Measurements from ENCODE around the gene PFKFB4. TPM values are rescaled to one million over a fixed set of nuclear protein-coding genes. Genes with fewer than 3 reads are reported as not detected.

The PFKFB4 gene
- total RNA-seq, 4 donors from 2014 or later, result 14.0 to 131 (median 74.5) TPM

DNA sequence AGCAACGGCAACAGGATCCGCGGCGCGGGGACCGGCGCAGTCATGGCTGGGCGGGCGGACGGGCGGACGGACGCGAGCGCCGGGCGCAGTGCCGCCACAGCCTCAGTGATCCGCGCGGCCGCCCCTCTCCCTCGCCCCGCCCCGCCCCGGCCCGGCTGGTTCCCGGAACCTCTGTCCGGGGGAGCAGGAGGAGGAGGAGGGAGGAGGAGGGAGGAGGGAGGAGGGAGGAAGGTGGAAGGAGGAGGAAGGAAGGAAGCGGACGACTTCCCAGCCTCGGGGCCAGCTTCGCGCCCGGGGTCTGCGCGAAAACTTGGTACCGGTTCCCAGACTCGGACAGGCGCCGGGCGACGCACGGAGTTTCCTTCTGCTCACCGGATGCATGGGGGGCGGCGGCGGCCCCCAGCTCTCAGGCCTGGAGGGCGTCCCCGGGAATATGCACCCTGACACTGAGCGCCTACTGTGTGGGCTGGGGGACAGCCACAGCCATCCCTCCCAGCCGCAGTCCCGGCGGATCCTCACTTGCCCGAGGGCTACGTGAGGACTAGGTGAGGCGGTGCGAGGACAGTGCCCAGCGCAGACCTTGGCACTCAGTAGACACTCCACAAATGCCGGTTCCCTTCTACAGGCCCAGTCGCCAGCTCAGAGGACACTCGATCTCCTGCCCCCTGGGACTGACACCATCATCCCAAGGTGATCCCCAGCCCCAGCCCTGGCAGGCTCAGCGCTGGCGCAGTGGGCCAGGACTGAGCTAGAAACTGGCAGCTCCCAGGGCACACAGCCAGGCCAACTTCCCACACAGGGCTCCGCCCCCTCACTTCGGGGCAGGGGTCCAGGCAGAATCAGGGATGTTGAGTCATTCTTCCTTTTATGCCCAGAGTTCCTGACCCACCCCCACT is 52.3 kb downstream of the PFKFB4 start, which contains the start of gene SHISA5:
TSS of gene SHISA5 (minus strand) at position 124 of the 896 bp plus-strand sequence. CDS start at position 44, 80 bp downstream.
- Histone ChIP-seq H3K36me3 (no peaks in the 10 kb centered on the region), H3K27ac (peak within 1 kb of the TSS; percentile 83 to 94 (median 88)), H3K4me3 (peak within 1 kb of the TSS; percentile 75 to 94 (median 86)), H3K27me3 (no peaks in the 10 kb centered on the region), H3K9me3 (no peaks in the 10 kb centered on the region), H3K4me1 (peaks cover 0 to 12% (median 7%) of the 10 kb centered on the region in 4 donors)
- TF ChIP-seq, protein P1, sequence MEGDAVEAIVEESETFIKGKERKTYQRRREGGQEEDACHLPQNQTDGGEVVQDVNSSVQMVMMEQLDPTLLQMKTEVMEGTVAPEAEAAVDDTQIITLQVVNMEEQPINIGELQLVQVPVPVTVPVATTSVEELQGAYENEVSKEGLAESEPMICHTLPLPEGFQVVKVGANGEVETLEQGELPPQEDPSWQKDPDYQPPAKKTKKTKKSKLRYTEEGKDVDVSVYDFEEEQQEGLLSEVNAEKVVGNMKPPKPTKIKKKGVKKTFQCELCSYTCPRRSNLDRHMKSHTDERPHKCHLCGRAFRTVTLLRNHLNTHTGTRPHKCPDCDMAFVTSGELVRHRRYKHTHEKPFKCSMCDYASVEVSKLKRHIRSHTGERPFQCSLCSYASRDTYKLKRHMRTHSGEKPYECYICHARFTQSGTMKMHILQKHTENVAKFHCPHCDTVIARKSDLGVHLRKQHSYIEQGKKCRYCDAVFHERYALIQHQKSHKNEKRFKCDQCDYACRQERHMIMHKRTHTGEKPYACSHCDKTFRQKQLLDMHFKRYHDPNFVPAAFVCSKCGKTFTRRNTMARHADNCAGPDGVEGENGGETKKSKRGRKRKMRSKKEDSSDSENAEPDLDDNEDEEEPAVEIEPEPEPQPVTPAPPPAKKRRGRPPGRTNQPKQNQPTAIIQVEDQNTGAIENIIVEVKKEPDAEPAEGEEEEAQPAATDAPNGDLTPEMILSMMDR (IDR thresholded peaks at IDR 0.05), result no peak
- peak in 1 of 2 donors; percentile 9 for TF ChIP-seq POLR2A (IDR thresholded peaks at IDR 0.05)
- DNase-seq, result peak; percentile 59 to 85 (median 81)

DNA sequence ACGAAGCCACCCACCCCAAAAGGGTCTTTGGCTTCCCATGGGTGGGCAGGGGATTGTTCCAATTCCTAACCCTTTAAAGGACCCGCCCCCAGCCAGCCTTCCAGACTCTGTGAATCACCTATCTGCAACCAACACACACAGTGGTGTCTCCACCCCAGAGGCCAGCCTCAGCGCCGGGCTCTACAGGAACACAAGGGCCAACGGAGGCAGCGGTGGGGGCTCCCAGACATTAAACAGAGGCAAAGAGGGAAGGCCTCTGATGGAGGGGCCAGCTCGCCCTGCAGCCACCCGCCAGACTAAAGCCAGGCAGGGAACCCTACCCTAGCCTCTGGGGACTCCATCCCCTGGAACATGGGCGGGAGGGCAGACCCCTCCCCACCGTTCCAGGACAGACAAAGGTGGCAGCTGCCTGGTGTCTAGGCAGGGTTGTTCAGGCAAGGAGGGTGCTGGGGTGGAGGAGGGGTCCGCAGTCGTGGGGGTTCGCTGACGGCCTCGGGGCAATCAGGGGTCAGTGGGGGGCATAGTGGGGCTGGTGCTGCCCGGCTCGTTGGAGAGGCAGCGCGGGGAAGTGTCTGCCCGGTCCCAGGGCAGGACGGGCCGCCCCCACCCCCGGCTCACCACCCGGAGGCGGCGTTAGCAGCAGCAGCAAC is 53.1 kb downstream of the PFKFB4 start:
- peak overlapping the region; percentile 83 to 94 (median 88) for H3K27ac ChIP-seq
- peak in 2 of 3 donors; percentile 42 to 66 for DNase-seq
- H3K4me3 ChIP-seq, result peak overlapping the region; percentile 75 to 94 (median 86)
- peaks cover 0 to 5% (median 0%) of the 10 kb centered on the region in 3 donors for H3K36me3 ChIP-seq
- TF ChIP-seq, protein P1 (IDR thresholded peaks at IDR 0.05), result no peak
- no peak for TF ChIP-seq POLR2A (IDR thresholded peaks at IDR 0.05)
- H3K4me1 ChIP-seq, result peaks cover 0 to 12% (median 7%) of the 10 kb centered on the region in 4 donors
- no peaks in the 10 kb centered on the region for H3K9me3 ChIP-seq
- H3K27me3 ChIP-seq, result no peaks in the 10 kb centered on the region

DNA sequence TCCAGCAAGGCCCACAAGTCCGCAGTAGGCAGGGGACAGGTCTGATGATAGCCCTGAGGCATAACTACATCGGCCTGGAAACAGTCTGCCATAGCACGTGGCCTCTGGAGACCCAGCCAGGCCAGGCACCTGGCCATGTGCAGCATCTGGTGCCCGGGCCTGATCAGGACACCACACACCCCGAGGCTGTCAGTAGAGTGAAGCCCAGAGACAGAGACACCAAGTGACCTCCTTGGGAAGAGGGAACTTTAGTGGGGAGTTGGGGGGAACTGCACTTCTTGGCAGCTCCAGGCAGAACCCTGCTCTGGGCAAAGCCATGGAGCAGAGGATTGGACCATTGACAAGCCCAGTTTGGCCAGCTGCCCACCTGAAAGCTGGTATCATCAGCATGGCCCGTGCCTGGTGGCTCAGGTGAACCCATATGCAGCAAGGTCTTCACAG is 53.9 kb downstream of the PFKFB4 start:
- Histone ChIP-seq H3K4me1 (peaks cover 0 to 12% (median 7%) of the 10 kb centered on the region in 4 donors), H3K27me3 (no peaks in the 10 kb centered on the region), H3K9me3 (no peaks in the 10 kb centered on the region), H3K27ac (peak overlapping the region; percentile 83 to 94 (median 88)), H3K4me3 (peak overlapping the region in 1 of 4 donors; percentile 94), H3K36me3 (peaks cover 0 to 6% (median 0%) of the 10 kb centered on the region in 3 donors)
- TF ChIP-seq, protein P1 (IDR thresholded peaks at IDR 0.05), result no peak
- no peak for TF ChIP-seq POLR2A (IDR thresholded peaks at IDR 0.05)
- no peak for DNase-seq

DNA sequence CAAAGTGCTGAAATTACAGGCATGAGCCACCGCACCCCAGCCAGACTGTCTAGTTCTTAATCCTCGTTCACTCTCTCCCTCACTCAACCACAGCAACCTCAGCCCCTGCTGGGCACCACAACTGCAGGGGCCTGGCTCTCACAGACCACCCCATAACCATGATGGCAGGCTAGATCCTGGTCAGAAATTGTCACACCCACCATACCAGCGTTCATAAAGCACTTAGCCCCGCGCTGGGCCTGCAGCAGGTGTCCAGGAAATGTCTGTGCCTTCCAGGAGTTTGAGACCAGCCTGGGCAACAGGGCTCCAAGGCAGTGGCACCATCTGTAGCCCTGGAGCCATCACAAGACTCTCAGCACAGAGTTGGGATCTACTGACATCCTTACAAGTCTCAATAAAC is 54.5 kb downstream of the PFKFB4 start:
- DNase-seq, result no peak
- no peak overlapping the region for H3K4me3 ChIP-seq
- no peak for TF ChIP-seq POLR2A (IDR thresholded peaks at IDR 0.05)
- TF ChIP-seq, protein P1 (IDR thresholded peaks at IDR 0.05), result no peak
- peak overlapping the region in 1 of 4 donors; percentile 92 for H3K27ac ChIP-seq
- H3K4me1 ChIP-seq, result peaks cover 0 to 12% (median 7%) of the 10 kb centered on the region in 4 donors
- H3K27me3 ChIP-seq, result no peaks in the 10 kb centered on the region
- H3K9me3 ChIP-seq, result no peaks in the 10 kb centered on the region
- peaks cover 0 to 6% (median 0%) of the 10 kb centered on the region in 3 donors for H3K36me3 ChIP-seq

DNA sequence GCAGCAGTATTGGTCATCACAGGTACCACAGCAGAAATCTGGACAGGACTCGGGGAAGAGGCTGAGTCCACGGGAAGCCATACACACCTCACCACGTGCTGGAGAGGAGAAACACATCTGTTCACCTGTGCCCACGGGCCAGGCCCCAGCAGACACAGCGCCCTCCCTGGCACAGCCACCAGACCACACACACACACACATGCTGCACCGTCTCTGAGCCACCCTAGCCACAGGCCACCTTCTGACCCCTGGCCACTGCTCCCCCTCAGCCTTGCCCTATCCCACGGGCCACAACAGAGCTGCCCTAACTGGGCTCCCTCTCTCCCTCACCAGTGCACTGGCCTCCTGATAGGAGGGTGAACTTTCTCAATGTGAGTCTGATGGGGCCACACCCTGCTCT is 55.4 kb downstream of the PFKFB4 start:
- H3K36me3 ChIP-seq, result peaks cover 0 to 6% (median 0%) of the 10 kb centered on the region in 3 donors
- H3K27ac ChIP-seq, result no peak overlapping the region
- no peak for DNase-seq
- TF ChIP-seq POLR2A (IDR thresholded peaks at IDR 0.05), result no peak
- TF ChIP-seq, protein P1 (IDR thresholded peaks at IDR 0.05), result no peak
- no peaks in the 10 kb centered on the region for H3K9me3 ChIP-seq
- H3K4me3 ChIP-seq, result no peak overlapping the region
- peaks cover 0 to 12% (median 7%) of the 10 kb centered on the region in 4 donors for H3K4me1 ChIP-seq
- no peaks in the 10 kb centered on the region for H3K27me3 ChIP-seq
